Left ventricle myocardium superior (tissue), 1 donor: Measurements from ENCODE around the gene AJM1. TPM values are rescaled to one million over a fixed set of nuclear protein-coding genes. Genes with fewer than 3 reads are reported as not detected.

Experiments used
- ATAC-seq: fragments of 200-7000 bp; cut with Tn5 transposase; one replicate; pipeline ENCODE4 v1.9.1; 2020; ENCODE audit warnings: mild to moderate bottlenecking, moderate library complexity
- DNase-seq: peaks from one replicate; pipeline ENCODE4 v3.0.0-alpha.2; 2020
- intact Hi-C: fragments of 100-400 bp; cut with micrococcal nuclease; formaldehyde crosslinking; loops from one replicate; pipeline ENCODE4 v1.11.0; 2022
- total RNA-seq: library from RNA; stranded (reverse); fragmentation: NEBNext Ultra II Directional; extraction: Animal tissue kit (Norgen Biotek cat#: 25700); gene quantifications from one replicate; pipeline ENCODE4 v1.2.1, GENCODE V29; 2021
- donor health status: DM: no; HTN: yes; CAD: no; lungs with severe emphysema.

Gene AJM1
- total RNA-seq, 1 donor from 2014 or later: 9.1 TPM

DNA sequence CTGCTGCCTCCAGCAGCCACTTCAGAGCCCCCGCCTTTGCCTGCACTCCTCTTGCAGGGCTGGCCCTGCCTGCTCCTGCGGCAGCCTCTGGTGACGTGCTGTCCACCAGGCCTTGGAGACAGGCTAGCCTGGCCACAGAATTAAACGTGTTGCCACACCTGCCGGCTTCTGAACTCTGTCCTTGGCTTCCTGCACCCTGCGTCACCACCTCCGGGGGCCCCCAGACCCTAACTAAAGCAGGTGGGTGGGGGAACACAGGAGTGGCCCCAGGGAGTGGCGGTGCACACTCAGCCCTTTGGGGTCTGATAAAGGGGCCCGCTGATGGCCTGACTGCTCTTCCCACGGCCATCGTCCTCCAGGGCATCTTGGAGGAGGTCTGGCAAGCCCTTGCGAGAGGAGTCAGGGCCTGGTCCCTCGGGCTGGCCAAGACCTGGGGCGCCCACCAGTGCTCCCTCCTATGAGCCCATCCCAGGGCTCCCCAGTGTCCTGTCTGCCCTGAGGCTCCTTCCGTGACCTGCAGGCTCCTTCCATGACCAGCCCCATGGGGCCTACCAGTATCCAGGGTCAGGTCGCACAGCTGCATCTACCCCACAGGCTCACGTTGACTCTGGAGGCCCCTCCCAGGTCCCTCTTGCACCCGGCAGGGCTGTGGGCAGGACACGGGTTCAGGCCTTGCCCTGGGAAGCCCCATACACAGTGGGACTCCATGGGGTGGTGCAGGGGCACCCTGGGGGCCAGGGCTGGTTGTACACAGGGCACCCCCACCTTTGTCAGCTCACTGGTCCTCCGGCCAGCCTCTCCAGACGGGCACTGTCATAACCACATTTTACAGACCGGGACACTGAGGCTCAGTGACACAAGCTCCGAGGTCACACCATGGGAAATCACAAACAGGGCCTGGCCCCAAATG, 8.8 kb downstream of the AJM1 start:
- peak; percentile 33 for DNase-seq
- intact Hi-C loops: no loop called here
- ATAC-seq: no peak

DNA sequence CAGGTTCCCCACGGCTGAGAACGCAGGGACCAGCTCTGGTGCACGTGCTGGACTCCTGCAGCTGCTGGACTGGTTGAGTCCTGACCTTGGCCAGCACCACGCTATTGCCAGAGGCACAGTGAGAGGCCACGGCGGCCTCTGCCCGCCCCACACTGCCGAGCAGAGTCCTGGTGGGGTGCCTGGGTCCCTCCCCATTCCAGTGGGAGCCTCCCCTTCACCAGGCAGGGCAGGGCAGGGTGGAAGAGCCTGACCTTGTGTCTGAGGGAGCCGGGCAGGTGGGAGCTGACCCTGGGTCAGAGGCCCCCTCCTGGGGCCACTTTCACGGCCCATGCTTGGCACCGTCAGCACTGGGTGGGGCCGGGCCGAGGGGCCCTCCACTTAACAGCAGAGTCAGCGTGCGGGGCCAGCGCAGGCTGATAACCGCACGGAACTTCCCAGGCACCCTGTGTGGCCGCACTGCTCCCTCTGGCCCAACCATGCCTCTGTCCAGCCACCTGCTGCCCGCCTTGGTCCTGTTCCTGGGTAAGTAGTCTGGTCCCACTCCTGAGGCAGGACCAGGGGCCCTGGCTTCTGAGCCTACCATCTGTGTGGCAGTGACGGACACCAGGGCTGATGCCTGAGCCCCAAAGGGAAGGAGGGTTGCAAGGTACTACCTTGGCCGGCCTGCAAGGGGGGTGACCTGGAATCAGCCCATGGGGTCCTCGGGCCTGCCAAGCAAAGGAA, 9.8 kb downstream of the AJM1 start, which contains the start of gene MAMDC4:
Gene MAMDC4, plus strand, starts transcription at position 406 of the 723 bp plus-strand sequence. Its CDS starts 71 bp downstream, at position 477.
- ATAC-seq: no peak
- peak; percentile 54 for DNase-seq
- intact Hi-C loops: no loop called here

DNA sequence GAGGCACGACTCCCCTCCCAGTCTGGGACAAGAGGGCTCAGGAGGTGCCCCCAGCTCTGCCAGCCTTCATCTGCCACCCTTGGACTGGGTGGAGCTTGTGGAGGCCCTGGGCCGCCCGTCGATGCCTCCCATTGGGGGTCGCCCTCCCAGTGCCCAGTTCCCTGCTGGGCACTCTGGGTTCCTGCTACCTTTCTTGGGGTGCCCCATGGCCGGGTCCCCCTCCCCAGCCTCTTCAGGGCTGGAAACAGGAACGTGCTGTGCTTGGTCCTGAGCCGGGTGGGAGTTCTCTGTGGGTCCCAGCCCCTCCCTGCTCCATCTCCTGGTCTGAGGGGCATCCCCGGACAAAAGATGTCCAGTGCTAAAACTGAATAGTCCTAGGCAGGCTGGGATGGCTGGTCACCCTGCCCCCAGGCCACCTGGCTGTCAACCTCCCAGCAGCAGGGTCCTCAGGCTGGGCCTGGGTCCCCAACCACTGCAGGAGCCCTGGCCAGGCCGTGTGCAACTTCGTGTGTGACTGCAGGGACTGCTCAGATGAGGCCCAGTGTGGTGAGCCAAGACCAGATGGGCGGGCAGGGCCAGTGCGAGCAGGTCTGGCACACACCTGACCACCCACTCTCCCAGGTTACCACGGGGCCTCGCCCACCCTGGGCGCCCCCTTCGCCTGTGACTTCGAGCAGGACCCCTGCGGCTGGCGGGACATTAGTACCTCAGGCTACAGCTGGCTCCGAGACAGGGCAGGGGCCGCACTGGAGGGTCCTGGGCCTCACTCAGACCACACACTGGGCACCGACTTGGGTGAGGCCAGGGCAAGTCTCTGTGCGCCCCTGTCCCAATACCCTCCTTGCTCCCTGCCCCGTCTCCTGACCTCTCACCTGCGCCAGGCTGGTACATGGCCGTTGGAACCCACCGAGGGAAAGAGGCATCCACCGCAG, 10.7 kb downstream of the AJM1 start:
- intact Hi-C loops: no loop called here
- ATAC-seq: no peak
- peak; percentile 36 for DNase-seq

DNA sequence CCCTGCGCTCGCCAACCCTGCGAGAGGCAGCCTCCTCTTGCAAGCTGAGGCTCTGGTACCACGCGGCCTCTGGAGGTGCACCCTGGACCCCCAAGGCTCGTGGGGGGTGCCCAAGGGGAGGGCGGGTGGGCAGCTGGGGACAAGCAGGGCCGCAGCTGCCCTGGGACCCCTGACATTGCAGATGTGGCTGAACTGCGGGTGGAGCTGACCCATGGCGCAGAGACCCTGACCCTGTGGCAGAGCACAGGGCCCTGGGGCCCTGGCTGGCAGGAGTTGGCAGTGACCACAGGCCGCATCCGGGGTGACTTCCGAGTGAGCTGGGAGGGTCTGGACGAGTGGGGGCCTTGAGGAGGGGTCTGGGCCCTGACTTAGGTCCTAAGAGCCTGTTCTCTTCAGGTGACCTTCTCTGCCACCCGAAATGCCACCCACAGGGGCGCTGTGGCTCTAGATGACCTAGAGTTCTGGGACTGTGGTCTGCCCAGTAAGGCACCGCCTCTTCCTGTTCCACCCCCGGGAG, 11.4 kb downstream of the AJM1 start:
- ATAC-seq (no peak), DNase-seq (peak; percentile 16)
- intact Hi-C loops: no loop called here

DNA sequence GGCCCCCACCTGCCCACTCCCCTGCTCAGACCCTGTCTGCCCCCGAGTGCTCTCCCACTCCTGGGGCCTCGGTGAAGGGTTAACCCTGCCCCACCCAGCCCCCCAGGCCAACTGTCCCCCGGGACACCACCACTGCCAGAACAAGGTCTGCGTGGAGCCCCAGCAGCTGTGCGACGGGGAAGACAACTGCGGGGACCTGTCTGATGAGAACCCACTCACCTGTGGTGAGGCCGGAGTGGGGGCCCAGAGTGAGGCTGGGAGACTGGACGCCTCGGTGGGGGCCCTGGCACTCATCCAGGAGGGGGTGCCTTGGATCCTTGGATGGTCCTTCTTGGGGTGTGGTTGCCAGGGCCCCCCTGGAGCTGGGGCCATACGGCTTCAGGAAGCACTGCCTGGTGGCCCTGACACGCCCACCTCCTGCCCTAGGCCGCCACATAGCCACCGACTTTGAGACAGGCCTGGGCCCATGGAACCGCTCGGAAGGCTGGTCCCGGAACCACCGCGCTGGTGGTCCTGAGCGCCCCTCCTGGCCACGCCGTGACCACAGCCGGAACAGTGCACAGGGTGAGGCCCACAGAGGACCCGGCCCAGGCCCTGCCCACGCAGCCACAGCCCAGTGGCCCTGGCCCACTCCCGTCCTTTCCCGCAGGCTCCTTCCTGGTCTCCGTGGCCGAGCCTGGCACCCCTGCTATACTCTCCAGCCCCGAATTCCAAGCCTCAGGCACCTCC, 12.0 kb downstream of the AJM1 start:
- DNase-seq: peak; percentile 32
- ATAC-seq: no peak
- intact Hi-C loops: no loop called here

DNA sequence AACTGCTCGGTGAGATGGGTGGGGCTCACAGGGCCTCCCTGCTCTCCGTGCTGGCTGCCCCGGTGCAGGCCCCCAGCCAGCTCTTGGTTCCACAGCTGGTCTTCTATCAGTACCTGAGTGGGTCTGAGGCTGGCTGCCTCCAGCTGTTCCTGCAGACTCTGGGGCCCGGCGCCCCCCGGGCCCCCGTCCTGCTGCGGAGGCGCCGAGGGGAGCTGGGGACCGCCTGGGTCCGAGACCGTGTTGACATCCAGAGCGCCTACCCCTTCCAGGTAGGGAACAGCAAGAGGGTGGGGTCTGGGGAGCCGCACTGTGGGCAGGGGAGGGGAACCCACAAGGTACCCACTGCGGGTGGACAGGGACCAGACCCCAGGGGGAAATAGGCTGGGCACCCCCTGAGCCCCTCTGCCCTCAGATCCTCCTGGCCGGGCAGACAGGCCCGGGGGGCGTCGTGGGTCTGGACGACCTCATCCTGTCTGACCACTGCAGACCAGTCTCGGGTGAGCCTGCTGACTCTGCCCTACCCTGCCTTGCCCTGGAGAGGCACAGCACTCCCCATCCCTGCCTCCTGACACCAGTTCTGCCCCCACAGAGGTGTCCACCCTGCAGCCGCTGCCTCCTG, 12.7 kb downstream of the AJM1 start:
- intact Hi-C loops: no loop called here
- ATAC-seq (no peak), DNase-seq (peak; percentile 30)

DNA sequence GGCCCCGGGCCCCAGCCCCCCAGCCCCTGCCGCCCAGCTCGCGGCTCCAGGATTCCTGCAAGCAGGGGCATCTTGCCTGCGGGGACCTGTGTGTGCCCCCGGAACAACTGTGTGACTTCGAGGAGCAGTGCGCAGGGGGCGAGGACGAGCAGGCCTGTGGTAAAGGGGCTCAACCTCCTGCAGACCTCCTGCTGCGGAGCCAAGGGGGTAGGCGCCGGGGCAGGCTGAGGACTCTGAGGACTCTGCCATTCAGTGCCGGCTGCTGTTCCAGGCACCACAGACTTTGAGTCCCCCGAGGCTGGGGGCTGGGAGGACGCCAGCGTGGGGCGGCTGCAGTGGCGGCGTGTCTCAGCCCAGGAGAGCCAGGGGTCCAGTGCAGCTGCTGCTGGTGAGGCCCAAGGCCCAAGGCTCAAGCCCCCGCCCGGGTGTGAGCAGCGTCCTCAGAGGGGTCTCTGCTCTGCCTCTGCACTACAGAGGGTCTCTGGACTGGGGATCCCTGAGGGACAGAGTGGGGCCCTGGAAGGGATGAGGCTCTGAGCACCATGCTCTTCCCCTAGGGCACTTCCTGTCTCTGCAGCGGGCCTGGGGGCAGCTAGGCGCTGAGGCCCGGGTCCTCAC, 13.3 kb downstream of the AJM1 start:
- DNase-seq (peak; percentile 41), ATAC-seq (no peak)
- intact Hi-C loops: no loop called here

DNA sequence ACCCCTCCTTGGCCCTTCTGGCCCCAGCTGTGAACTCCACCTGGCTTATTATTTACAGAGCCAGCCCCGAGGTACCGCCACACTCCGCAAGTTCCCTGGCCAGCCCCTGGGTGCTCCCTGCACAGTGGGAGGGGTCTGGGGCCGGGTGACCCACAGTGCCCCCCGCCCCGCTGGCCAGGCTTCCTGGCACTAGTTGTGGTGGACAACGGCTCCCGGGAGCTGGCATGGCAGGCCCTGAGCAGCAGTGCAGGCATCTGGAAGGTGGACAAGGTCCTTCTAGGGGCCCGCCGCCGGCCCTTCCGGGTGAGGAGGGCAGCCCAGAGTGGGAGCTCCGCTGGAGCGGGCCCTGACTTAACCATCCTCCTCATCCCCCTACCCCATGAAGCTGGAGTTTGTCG, 13.8 kb downstream of the AJM1 start:
- ATAC-seq (no peak), DNase-seq (peak; percentile 27)
- intact Hi-C loops: no loop called here

DNA sequence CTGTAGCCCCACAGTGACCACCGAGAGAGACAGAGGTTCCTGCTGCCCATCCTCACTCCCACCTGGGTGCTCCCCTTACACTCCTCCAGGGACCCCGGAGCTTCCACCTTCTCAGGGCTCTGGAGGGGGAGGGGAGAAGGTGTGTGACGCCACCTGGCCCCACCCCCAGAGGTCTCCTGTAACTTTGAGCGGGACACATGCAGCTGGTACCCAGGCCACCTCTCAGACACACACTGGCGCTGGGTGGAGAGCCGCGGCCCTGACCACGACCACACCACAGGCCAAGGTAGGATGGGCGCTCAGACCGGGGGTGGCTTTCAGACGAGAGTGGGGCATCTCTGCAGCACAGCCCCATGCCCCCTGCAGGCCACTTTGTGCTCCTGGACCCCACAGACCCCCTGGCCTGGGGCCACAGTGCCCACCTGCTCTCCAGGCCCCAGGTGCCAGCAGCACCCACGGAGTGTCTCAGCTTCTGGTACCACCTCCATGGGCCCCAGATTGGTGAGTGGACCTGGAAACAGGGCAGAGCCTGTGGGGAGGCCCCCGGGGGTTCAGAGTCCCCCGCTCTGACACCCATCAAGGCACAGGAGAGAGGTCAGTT, 14.4 kb downstream of the AJM1 start:
- ATAC-seq (no peak), DNase-seq (no peak)
- intact Hi-C loops: no loop called here

DNA sequence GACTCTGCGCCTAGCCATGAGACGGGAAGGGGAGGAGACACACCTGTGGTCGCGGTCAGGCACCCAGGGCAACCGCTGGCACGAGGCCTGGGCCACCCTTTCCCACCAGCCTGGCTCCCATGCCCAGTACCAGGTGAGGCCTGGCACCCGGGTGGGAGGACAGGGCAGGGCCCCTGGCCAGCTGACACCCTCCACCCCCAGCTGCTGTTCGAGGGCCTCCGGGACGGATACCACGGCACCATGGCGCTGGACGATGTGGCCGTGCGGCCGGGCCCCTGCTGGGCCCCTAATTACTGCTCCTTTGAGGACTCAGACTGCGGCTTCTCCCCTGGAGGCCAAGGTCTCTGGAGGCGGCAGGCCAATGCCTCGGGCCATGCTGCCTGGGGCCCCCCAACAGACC, 14.9 kb downstream of the AJM1 start:
- intact Hi-C loops: no loop called here
- DNase-seq (peak; percentile 24), ATAC-seq (no peak)

DNA sequence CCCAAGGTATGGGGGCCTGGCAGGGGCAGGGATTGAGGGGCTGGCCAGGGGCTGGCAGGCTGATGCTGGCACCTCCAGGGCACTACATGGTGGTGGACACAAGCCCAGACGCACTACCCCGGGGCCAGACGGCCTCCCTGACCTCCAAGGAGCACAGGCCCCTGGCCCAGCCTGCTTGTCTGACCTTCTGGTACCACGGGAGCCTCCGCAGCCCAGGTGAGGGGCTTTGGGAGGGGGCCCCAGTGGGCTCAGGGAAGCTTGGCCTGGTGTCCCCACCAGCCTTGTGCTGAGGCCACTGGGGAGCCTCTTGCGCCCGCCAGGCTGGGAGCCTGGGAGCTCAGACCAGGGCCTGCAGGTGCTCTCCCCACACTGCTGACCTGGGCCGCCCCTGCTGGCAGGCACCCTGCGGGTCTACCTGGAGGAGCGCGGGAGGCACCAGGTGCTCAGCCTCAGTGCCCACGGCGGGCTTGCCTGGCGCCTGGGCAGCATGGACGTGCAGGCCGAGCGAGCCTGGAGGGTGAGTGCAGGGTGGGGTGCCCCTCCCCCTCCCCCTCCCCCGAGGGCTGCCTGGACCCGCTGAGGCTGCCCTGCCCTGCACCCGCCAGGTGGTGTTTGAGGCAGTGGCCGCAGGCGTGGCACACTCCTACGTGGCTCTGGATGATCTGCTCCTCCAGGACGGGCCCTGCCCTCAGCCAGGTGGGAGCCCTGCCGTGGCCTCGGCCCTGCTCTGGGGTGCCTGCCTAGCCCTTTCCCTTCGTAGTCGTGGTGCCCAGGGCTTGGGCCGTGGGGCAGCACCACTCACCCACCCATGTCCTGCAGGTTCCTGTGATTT, 15.5 kb downstream of the AJM1 start:
- ATAC-seq (no peak), DNase-seq (peak; percentile 30)
- intact Hi-C loops: no loop called here

DNA sequence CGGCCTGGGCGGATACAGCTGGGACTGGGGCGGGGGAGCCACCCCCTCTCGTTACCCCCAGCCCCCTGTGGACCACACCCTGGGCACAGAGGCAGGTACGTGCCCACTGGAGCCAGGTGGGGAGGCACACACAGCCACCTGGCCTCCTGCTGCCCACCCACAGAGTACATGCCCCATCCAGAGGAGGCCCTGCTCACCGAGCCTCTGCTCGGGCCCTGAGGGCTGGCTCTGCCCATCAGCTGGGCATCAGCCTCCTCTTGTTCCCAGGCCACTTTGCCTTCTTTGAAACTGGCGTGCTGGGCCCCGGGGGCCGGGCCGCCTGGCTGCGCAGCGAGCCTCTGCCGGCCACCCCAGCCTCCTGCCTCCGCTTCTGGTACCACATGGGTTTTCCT, 16.2 kb downstream of the AJM1 start:
- DNase-seq (no peak), ATAC-seq (no peak)
- intact Hi-C loops: no loop called here

DNA sequence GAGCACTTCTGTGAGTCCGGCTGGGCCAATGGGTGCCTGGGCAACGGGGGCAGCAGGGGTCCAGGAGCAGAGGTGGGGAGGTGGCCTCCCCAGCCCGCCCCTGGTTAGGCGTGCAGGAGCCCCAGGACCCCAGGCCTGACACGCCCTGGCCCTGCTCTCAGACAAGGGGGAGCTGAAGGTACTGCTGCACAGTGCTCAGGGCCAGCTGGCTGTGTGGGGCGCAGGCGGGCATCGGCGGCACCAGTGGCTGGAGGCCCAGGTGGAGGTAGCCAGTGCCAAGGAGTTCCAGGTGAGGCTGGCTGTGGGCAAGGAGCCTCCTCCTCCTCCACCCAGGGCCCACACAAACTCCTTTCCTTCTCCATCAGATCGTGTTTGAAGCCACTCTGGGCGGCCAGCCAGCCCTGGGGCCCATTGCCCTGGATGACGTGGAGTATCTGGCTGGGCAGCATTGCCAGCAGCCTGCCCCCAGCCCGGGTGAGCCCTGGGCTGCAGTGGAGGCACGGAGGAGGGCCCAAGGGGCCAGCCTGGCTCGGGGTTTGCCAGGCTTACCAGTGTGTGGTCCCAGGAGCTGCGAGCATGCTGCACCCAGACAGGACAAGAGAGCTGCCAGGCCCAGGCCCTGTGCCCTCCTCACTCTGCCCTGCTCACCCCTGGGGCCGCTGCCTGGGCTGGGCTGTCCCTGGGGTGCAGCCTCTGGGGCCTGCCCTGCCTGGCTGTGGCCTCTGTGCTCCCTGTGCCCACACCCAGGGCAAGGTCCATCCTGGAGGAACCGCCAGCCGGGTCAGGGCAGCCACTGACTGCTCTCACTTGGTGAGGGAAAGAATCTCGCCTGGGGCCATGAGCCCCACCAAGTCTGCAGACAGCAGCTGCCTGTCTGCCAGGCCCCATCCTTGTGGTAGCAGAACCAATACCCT, 16.8 kb downstream of the AJM1 start:
- DNase-seq (peak; percentile 85), ATAC-seq (peak; percentile 67)
- intact Hi-C loops: no loop called here

DNA sequence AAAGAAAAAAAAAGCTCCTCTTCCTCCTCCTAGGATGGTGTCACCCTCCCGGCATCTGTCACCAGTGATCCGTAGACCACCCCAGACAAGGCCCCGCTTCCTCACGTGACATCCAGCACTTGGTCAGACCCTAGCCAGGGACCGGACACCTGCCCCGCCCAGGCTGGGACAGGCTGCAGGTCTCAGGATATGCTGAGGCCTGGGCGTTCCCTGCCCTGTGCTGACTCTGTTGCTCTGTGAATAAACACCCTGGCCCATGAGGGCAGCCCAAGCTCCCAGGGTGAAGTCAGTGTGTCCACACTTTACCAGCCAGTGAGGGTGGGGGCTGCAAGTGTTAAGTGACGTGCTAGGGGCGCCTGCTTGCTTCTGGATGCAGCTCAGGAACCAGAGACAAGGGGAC, 18.3 kb downstream of the AJM1 start:
- peak; percentile 20 for DNase-seq
- intact Hi-C loops: no loop called here
- no peak for ATAC-seq
